Stimulated activated CD4-positive, alpha-beta T cell treated with anti-CD3 and anti-CD28 coated beads, Interleukin-1b, Interleukin-23, amount 100 ng/mL, for 48 hours (primary cell): ENCODE results near the gene ELOB.
A peak's percentile ranks its signal among the peaks of the same experiment; 100 is the strongest.

Experiments used
- DNase-seq: peaks from one replicate; pipeline ENCODE4 v3.0.0-alpha.2; 2020

Gene ELOB

GRCh38 chr16:2777231-2777902 is at the start of gene ELOB:
Gene ELOB (minus strand): TSS chr16:2777280. CDS start chr16:2777239, 41 bp downstream.
- DNase-seq: peak; percentile 88

GRCh38 chr16:2825906-2826305 is 48.8 kb upstream of the ELOB start:
- no peak for DNase-seq

- no peak for DNase-seq
Observed at GRCh38 chr16:2825049-2825742, 48.1 kb upstream of the ELOB start.

GRCh38 chr16:2824626-2825025 is 47.5 kb upstream of the ELOB start:
- no peak for DNase-seq

GRCh38 chr16:2822496-2822895 is 45.4 kb upstream of the ELOB start:
- no peak for DNase-seq

GRCh38 chr16:2822158-2822495 is 45.0 kb upstream of the ELOB start:
- no peak for DNase-seq

GRCh38 chr16:2821487-2822157 is 44.5 kb upstream of the ELOB start:
- no peak for DNase-seq

GRCh38 chr16:2820836-2821486 is 43.9 kb upstream of the ELOB start:
- no peak for DNase-seq

GRCh38 chr16:2819939-2820835 is 43.1 kb upstream of the ELOB start:
- DNase-seq: no peak

- no peak for DNase-seq
Observed at GRCh38 chr16:2819179-2819938, 42.3 kb upstream of the ELOB start.

GRCh38 chr16:2818272-2818876 is 41.3 kb upstream of the ELOB start:
- DNase-seq: no peak

- no peak for DNase-seq
Observed at GRCh38 chr16:2817340-2818271, 40.5 kb upstream of the ELOB start.

- DNase-seq: peak; percentile 37
Observed at GRCh38 chr16:2816751-2817339, 39.8 kb upstream of the ELOB start, which contains the start of gene PRSS21. Gene PRSS21 (plus strand): TSS chr16:2817237. CDS start chr16:2817269, 32 bp downstream.

GRCh38 chr16:2815299-2815771 is 38.3 kb upstream of the ELOB start:
- no peak for DNase-seq

- DNase-seq: no peak
Observed at GRCh38 chr16:2814551-2815298, 37.6 kb upstream of the ELOB start.

- DNase-seq: no peak
Observed at GRCh38 chr16:2813771-2814221, 36.7 kb upstream of the ELOB start.

GRCh38 chr16:2811703-2812471 is 34.8 kb upstream of the ELOB start:
- DNase-seq: no peak

- DNase-seq: no peak
Observed at GRCh38 chr16:2810651-2811050, 33.6 kb upstream of the ELOB start.
